HepG2 (cell line): ENCODE data around the gene PBX1.

ENCODE experiments used
- ATF6 ChIP-seq: sonication (generic); formaldehyde crosslinking; conservative IDR thresholded peaks from 2 replicates; pipeline ENCODE4 v1.4.0; 2020; ENCODE audit warnings: missing genetic modification reagents
- CBX2 ChIP-seq, 2 experiments: fragments of 200-600 bp in 1 of 2; sonication (generic); formaldehyde crosslinking in 1 of 2; IDR thresholded peaks; 2 replicates each; pipeline versions ENCODE4 v1.7.0 to v1.8.1; 2018 to 2022; ENCODE audit warnings: low read depth in 2 of 2, low read length in 1 of 2, mild to moderate bottlenecking in 1 of 2, missing genetic modification reagents in 1 of 2
- CREBL2 ChIP-seq: sonication (generic); formaldehyde crosslinking; IDR thresholded peaks from 2 replicates; pipeline ENCODE4 v1.8.1; 2023; ENCODE audit warnings: missing genetic modification reagents, mild to moderate bottlenecking, borderline replicate concordance
- CTCF ChIP-seq: sonication (generic); formaldehyde crosslinking; IDR thresholded peaks from 2 replicates; pipeline ENCODE4 v1.5.0; 2020; ENCODE audit warnings: mild to moderate bottlenecking, missing genetic modification reagents, moderate library complexity
- GATAD1 ChIP-seq: IDR thresholded peaks from 2 replicates; pipeline ENCODE4 v1.6.1; 2016; ENCODE audit warnings: missing genetic modification reagents, missing compliant biosample characterization
- HDAC6 ChIP-seq: fragments of 200-600 bp; sonication (generic); IDR thresholded peaks from 2 replicates; pipeline ENCODE4 v1.7.0; 2017; ENCODE audit warnings: mild to moderate bottlenecking, antibody characterized with exemption, low read length, low read depth
- KAT2B ChIP-seq: fragments of 150-350 bp; IDR thresholded peaks from 2 replicates; pipeline ENCODE4 v1.6.1; 2014; ENCODE audit warnings: low read depth, low read length, borderline replicate concordance
- MXD4 ChIP-seq: IDR thresholded peaks from 2 replicates; pipeline ENCODE4 v1.6.1; 2016; ENCODE audit warnings: mild to moderate bottlenecking, missing biosample characterization, missing genetic modification reagents
- RELA ChIP-seq: sonication (generic); formaldehyde crosslinking; IDR thresholded peaks from 2 replicates; pipeline ENCODE4 v1.4.0; 2020; ENCODE audit warnings: missing genetic modification reagents
- SAP130 ChIP-seq: IDR thresholded peaks from 2 replicates; pipeline ENCODE4 v1.6.1; 2016; ENCODE audit warnings: low read depth
- SMC3 ChIP-seq: IDR thresholded peaks from 2 replicates; pipeline ENCODE4 v1.6.1; 2011; ENCODE audit warnings: low read length, improper control_type of control experiment
- ZGPAT ChIP-seq: IDR thresholded peaks from 2 replicates; pipeline ENCODE4 v1.6.1; 2016; ENCODE audit warnings: mild to moderate bottlenecking
- ZNF362 ChIP-seq: sonication (generic); formaldehyde crosslinking; IDR thresholded peaks from 2 replicates; pipeline ENCODE4 v1.4.0; 2020; ENCODE audit warnings: missing genetic modification reagents, mild to moderate bottlenecking, borderline replicate concordance

- TF ChIP-seq GATAD1 (no peak), HDAC6 (no peak), CREBL2 (CRISPR knock-in tag) (no peak), CBX2 (IDR thresholded peaks at IDR 0.05; ENCODE audit: low read depth, low read length) (no peak), CBX2 (CRISPR knock-in tag; IDR thresholded peaks at IDR 0.05; ENCODE audit: low read depth) (no peak), ATF6 (CRISPR knock-in tag) (no peak), RELA (no peak), CTCF (no peak), SMC3 (no peak), ZNF362 (no peak), MXD4 (CRISPR knock-in tag) (no peak), SAP130 (CRISPR knock-in tag) (no peak), ZGPAT (CRISPR knock-in tag) (no peak), KAT2B (no peak)
Observed at GRCh38 chr1:164719676-164720439, 160.9 kb downstream of the PBX1 start.
